GM19025 (cell line): ENCODE data around the gene ILK.

Source experiments
- ATAC-seq: cut with Tn5 transposase; IDR thresholded peaks from one replicate; pipeline ENCODE4 v1.9.1; 2021; ENCODE audit warnings: mild to moderate bottlenecking, low read depth, moderate library complexity; ENCODE audit not compliant: unreplicated experiment

The ILK gene

DNA sequence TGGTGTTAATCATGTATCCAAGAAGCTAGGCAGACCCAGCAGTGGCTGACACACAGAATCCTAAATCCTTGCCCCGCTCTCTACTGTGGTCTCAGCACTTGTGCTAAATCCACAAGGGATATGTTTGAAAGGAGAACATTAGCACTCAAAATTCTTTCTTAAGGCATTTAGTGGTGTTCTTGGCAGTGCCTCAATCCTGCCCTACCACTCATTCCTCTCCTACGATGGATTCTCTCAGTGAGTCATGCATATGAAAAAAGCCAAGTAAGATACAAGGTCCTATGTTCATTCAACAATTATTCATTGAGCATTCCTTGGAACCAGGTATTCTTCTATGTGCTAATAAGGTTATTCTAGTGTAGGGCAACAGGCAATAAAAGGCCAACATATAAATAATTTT, 31.4 kb upstream of the ILK start:
- ATAC-seq, result no peak

DNA sequence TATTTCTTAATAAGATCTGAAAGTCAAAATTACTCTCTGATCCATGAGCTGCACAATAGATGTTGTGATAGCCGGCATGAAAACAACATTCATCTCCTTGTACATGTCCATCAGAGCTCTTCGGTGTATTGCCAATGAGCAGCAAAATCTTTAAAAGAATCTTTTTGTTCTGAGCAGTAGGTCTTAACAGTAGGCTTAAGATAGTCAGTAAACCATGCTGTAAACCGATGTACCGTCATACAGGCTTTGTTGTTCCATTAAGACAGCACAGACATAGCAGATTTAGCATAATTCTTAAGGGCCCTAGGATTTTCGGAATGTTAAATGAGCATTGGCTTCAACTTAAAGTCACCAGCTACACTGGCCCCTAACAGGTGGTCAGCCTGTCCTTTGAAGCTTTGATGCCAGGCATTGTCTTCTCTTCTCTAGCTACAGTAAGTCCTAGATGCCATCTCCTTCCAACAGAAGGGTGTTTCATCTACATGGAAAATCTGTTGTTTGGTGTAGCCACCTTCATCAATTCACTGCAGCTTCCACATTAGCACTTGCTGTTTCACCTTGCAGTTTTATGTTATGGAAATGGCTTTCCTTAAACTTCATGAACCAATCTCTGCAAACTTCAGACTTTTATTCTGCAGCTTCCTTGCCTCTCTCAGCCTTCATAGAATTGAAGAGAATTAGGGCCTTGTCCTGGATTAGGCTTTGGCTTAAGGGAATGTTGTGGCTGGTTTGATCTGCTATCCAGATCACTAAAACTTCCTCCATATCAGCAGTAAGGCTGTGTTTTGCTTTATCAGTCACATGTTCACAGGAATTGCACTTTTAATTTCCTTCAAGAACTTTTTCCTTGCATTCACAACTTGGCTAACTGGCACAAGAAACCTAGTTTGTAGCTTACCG, 28.5 kb upstream of the ILK start:
- no peak for ATAC-seq

DNA sequence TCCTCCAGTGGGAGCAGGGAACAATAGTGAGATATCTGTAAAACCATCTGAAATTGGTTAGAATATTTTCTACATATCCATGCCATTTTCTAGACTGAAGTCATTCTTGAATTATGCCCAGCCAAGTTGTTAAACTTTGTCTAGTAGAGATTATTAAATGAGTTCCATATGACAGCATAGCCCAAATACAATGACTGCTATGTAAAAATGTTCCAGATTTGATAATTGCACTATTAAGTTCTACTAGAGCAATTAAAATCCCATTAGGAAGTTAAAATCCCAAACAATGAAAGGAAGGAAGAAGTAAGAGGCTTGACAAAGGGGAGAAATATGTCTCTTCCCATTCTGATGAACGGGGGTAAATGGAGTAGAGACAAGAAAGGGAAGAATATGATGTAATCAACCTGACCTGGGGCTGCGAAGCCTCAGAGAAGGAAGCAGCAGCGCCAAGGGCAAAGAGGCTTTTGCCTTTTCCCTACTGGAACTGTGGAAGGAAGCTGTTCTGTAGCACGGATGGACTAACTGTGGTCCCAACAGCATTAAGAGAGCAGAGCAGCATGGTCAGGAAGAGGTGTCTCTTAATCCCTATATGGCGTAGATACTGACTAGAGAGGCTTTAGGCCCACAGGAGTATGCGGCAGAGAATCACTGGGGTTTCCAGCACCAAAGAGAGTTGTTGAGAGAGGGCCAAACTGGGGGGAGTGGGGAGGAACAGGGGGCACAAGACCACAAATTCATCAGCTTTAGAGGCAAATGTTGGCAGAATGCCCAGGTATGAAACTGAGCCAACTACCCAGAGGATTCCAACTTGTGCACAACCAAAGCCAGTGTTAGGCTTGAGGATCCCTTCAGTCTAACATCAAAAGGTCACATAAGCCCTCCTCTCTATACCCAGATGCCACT, 26.9 kb upstream of the ILK start:
- ATAC-seq, result no peak

DNA sequence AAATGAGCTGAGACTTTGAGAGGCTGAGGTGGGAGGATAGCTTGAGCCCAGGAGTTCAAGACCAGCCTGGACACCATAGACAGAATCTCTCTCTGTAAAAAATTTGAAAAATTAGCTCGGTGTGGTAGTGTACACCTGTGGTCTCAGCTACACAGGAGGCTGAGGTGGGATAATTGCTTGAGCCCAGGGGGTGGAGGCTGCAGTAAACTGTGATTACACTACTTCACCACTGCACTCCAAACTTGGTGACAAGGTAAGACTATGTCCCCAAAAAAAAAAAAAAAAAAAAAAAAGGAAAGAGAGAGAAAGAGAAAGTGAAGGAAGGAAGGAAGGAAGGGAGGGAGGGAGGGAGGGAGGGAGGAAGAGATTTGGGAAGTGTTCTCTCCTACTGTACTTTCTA, 25.4 kb upstream of the ILK start:
- no peak for ATAC-seq

DNA sequence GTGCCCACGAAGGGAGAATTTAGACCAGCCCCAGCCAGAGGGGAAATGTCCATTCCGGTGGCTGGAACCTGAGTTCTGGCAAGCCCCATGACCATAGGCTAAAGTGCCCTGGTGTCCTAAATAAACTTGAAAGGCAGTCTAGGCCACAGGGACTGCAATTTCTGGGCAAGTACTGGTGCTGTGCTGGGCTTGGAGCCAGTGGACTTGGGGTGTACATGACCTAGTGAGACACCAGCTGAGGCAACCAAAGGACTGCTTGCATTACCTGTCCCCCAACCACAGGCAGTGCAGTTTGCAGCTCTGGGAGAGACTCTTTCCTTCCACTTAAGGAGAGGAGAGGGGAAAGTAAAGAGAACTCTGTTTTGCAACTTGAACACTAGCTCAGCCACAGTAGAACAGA, 23.9 kb upstream of the ILK start:
- no peak for ATAC-seq

DNA sequence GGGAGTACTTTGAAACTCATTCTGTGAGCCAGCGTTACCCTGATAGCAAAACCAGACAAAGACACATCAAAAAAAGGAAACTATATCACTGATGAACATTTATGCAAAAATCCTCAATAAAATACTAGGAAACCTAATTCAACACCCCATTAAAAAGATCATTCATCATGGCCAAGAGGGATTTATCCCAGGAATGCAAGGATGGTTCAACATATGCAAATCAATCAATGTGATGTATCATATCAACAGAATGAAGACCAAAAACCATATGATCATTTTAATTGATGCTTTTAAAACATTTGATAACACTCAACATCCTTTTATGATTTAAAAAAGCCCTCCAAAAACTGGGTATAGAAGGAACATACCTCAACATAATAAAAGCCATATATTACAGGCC, 20.0 kb upstream of the ILK start:
- ATAC-seq, result no peak

DNA sequence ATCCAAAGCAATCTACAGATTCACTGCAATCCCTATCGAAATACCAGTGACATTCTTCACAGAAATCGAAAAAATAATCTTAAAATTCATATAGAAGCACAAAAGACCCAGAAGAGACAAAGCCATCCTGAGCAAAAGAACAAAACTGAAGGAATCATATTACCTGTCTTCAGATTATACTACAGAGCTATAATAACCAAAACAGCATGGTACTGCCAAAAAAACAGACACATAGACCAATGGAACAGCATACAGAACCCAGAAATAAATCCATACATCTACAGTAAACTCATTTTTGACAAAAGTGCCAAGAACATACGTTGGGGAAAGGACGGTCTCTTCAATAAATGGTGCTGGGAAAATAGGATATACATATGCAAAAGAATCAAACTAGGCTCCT, 19.0 kb upstream of the ILK start:
- no peak for ATAC-seq

DNA sequence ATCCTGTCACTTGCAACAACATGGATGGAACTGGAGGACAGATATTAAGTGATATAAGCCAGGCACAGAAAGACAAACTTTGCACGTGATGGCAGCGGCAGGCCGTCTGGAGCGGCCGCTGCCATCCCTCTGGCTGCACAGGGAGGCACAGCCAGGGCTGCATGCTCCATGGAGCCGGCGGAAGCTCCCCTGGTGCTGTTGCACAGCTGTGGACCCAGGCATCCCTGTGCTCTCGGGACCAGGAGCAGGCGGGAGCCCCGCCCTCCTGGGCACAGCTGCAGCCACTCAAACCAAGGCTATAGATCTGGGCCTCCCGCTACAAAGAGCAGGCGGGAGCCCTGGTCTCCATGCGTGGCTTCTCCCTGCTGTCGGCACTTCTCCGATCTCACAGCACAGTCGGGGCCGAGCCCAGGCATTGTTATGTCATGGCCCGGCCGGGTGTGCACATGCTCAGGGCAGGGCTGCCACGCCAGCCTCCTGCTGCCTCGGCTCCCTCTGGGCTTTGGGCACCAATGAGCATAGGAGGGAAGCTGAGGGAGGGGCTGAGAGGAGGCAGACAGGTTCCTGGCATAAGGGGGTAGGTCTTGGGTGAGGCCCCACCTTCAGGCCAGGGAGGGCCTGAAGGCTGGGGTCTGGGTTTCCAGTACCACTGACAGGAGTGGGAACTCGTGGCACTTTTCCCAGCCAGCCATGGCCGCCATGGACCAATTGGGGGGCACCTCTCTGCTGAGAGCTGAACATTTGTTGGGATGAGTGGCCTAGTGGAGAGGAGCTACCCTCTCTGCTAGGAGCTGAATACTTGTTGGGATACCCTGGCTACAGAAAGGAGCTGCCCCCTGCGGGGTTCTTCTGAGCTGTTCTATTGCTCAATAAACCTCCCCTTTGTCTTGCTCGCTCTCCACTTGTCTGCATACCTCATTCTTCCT, 16.9 kb upstream of the ILK start:
- ATAC-seq, result no peak

DNA sequence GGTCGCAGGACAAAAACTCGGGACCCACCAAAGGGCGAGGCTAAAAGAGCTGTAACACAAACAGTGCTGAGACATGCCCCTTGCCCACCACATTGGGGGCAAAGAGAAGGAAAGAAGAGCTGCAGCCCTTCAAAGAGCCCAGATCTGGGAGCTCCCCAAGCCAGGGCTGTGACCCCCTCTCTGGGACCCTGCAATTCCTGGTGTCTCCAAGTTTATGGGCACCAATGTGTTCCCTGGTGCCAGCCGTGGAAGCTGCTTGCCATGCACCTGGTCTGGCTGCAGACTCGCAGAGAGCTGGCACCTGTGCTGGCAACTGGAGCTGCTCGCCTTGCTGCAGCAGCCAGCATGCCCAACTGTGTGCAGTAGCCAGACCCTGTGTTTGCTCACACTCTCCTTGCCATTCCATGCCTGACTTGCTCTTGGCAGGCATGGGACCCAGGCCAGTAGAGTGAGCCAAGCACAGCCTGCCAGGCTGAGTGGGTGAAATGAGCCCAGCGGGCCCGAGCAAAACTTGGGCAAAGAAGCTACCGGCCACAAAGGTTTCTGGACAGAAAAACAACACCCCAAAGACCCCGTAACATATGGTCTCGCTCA, 16.1 kb upstream of the ILK start:
- ATAC-seq, result no peak

DNA sequence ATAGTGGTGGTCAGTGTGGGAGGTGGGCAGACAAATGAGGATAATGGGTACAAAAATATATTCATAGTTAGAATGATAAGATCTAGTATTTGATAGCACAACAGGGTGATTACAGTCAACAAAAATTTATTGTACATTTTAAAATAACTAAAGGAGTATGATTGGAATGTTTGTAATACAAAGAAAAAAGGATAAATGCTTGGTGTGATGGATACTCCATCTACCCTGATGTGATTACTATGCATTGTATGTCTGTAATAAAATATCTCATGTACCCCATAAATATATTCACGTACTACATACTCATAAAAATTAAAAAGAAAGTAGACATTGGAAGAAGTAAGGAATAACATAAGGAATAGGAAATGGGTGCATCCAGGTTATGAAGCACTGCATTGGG, 15.6 kb upstream of the ILK start:
- no peak for ATAC-seq

DNA sequence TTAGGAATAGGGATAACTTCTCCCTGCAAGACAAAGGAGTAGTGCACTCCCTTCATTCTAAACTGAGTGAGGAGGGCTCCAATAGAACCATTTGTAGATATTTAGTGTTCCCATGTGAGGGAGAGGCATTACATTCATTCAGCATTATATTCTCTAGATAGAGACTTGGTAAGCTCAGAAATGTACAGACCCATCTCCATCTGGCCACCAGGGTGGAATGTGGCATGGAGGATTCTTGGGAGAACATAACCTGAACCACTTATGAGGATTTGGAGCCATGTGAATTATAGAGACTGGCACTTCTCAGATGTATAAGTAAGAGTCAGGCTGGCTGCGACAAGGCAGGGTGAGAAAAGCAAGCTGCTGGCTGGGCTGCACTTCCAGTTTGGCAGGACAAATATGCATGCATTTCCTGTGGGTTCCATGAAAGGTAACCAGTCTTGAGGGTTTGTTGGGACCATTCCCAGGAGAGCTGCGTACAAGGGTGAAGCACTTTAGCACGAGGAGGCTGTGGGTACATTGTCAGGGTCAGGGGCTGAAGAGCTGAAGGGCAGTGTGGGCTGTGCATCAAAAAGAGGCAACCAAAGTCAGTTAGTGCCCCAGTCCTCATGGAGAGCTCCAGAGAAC, 9.3 kb upstream of the ILK start:
- no peak for ATAC-seq

DNA sequence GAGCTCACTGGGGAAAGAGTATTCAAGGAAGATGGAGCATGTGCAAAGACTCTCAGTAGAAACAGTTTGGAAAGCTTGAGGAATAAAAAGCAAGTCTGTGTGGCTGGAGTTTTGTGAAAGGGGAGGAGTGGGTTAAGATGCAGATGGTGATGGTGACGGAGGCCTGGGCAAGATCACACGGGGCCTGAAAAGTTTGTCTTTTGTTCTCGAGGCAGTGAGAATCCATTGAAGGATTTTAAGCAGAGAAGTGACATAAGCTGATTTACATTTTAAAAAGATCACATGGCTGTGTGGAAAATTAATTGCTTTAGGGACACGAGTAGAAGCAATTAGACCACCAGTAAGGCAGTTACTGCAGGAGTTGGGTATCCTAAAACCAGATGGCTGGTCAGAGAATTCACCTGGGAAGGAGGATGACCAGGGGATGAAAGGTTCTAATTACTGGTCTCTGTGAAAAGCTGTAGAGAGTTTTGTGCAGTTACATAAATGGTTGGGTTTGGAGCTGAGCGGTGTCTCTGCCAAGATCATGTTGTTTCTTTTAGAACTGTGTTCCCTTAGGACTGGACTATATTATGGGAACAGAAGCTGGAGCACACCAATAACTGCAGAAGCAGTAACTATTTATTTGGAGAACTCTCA, 7.2 kb upstream of the ILK start:
- ATAC-seq, result no peak

DNA sequence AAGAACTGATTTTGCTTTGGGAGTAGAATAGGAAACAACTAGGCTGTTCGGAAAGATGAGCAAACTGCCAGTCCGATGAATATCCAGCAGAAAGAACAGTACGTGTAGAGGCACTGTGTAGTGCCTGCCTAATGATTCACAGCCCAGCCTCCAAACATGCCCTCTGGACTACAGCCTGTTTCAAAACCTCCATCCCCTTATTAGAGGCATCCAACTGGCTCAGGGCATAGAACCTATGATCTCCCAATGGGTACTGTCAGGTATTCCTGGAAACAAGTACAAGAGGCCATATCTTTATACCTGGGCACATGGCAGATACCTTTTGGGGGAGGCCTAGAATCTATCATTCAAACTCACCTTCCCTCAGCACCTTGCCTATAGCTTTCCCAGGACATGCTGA, 5.0 kb upstream of the ILK start:
- no peak for ATAC-seq

DNA sequence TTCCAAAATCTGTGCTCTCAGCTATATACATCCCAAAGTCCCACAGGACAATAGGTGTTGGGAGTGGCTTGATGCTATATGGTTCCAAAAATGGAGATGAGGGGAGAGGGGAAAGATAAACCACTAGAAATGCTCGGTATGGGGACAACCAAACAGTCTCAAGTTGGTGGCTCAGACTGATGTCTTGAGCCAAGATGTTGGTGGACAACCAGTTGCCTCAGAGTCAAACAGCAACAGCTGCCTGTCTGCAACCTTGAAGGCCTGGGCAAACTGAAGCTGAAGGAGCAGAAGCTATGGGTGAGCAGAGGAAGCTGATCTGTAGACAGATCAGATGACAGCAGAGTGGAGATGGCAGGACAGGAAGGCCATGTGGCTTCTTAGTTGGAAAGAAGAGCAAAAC, 4.1 kb upstream of the ILK start:
- no peak for ATAC-seq

DNA sequence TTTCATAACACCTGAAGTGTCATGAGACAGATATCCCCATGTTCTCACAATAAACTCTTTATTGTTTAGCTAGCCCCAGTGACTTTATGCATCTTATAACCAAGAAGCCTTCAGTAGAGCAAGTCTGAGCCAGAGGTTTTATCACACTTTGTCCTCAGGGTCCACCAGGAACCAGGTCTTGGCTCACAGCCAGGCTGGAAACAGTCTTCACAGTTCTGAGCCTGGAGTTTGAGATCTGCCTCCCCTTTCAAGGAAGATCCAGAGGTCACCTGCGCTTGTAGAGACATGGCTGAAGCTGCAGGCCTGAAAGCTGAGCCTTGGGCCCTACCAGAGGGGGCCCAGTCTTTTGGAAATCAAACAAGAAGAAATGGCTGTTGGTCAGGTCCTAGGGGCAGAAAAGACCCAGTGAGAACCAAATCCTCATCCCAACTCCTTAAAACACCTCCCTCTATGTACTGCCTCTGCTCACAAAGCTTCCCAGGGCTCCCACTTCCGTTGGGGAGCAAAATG, 3.6 kb upstream of the ILK start:
- no peak for ATAC-seq

DNA sequence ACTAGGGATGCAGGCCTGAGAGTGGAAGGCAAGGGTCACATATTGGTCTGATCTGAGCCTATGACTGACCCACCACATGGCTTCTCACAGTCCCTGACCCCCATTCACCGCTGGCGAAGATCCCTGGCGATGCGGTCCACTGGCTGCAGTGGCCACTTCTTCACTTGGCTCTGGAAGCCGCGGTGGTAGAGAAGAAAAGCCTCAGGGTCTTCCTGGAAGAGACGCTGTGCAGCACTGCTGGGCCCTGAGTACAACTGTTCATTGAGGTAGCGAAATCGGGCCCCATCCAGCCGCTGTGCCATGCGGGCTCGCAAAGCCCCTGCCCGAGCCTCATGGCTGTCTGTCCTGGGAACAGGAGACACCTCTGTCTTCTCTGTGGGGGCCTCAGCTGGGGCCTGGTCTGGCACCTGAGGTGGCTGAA, 2.5 kb upstream of the ILK start:
- ATAC-seq, result no peak

DNA sequence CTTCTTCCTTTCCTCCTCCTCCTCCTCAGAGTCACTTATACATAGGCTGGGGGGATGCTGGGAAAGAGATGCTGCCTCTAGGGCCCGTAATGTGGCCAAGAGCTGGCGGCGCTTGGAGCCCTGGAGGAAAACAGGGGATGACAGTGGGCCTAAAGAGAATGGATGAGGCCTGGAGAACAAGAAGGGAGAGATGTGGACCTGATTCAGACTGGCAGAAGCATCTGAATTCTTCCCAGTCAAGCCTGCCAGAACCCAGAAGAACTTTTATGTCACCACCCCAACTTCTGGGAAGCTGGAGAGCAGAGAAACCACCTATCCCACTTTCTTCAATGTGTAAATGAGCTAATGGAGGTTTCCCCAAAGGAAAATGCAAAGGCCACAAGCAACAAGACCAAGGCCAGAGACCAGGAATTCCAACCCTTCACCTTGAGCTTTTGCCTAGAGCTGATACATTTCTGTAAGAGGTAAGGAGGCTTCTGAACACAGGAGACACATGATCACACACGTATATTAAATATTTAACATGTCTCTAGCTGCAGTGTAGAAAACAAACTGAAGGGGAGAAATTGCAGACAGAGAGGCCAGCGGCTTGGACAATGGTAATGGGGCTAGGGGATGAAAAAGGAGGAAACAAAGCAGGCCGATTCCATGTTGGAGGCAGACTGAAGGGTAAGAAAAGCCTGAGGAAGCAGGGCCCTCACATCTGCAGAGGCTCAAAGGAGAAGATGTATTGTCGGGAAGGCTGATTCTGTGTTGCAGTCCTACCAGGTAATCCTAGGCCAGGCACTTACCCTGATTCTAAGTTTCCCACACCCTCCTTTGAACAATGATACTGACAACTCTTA, 1.3 kb upstream of the ILK start:
- ATAC-seq, result no peak

DNA sequence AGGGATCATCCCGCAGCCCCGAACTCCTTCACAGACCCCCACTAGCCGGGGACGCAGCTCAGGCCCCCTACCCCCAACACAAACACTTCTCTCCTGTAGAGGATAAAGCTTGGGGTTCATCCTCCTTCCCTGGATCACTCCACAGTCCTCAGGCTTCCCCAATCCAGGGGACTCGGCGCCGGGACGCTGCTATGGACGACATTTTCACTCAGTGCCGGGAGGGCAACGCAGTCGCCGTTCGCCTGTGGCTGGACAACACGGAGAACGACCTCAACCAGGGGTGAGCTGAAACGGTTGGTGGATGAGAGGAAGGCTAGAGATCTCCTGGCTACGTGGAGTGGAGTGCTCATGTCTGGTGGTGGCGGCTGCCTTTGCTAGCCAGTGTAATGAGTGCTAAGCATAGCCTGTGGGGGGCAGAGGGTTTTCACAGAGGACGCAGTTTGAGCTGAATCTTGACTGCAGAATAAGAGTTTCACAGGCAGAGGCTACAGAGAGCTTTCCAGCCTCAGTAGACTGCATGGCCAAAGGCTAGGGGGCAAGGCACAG, 580 bp downstream of the ILK start:
- ATAC-seq, result peak; percentile 24
